IMR-90 (cell line): ENCODE measurements around the gene PCYT2.

ENCODE experiments used
- POLR2A ChIP-seq: IDR thresholded peaks from 2 replicates; pipeline ENCODE4 v1.6.1; 2012; ENCODE audit warnings: mild to moderate bottlenecking, low read depth, low read length
- RFX5 ChIP-seq: IDR thresholded peaks from 2 replicates; pipeline ENCODE4 v1.8.0; 2012; ENCODE audit warnings: low read depth, mild to moderate bottlenecking, low read length, moderate library complexity
- TF ChIP-seq, protein P1 (sequence below): conservative IDR thresholded peaks from 2 replicates; pipeline ENCODE4 v1.5.1; 2012; ENCODE audit warnings: mild to moderate bottlenecking, low read depth, low read length, improper control_type of control experiment

DNA sequence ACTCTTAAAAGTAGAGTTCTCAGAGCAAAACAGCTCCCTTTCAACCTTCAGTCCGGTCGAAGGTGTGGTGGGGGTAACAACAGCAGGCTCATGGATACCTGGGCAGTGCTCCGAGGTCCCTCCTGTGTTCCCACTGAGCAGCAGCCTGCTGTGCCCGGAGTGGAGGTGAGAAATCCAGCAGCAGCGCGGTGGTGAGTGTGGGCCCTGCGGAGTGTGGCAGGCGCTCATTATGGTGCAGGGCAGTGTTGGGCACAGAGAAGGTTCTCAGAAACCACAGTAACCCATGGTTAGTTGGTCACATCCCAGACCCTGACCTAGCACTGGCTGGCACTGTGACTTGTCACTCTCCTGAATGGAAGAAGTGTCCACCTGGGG lies 45.9 kb downstream of the PCYT2 start:
- TF ChIP-seq, protein P1, sequence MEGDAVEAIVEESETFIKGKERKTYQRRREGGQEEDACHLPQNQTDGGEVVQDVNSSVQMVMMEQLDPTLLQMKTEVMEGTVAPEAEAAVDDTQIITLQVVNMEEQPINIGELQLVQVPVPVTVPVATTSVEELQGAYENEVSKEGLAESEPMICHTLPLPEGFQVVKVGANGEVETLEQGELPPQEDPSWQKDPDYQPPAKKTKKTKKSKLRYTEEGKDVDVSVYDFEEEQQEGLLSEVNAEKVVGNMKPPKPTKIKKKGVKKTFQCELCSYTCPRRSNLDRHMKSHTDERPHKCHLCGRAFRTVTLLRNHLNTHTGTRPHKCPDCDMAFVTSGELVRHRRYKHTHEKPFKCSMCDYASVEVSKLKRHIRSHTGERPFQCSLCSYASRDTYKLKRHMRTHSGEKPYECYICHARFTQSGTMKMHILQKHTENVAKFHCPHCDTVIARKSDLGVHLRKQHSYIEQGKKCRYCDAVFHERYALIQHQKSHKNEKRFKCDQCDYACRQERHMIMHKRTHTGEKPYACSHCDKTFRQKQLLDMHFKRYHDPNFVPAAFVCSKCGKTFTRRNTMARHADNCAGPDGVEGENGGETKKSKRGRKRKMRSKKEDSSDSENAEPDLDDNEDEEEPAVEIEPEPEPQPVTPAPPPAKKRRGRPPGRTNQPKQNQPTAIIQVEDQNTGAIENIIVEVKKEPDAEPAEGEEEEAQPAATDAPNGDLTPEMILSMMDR = no peak
- TF ChIP-seq POLR2A (no peak), RFX5 (no peak)
